OCI-LY1 (cell line): Measurements from ENCODE around the gene GPI.
"Not testable (repeated sequence)": the region's sequence is repeated elsewhere in the genome, so short reads cannot be mapped to it uniquely, and the experiment has no call there.

Experiments
- H2AFZ ChIP-seq: fragments of 200-600 bp; sonication (generic), shearing (Covaris generic); 2 replicates; pipeline ENCODE4 v1.6.0; 2014; ENCODE audit warnings: antibody characterized with exemption, mild to moderate bottlenecking, low read length
- H3F3A ChIP-seq: fragments of 200-600 bp; sonication (generic), shearing (Covaris generic); 2 replicates; pipeline ENCODE4 v1.6.0; 2014; ENCODE audit warnings: mild to moderate bottlenecking, antibody characterized with exemption, low read length, moderate library complexity; ENCODE audit not compliant: insufficient read depth
- H3K27ac ChIP-seq: fragments of 200-600 bp; sonication (generic); 2 replicates; pipeline ENCODE4 v1.5.1; 2014; ENCODE audit warnings: low read length, mixed run types, mild to moderate bottlenecking, low read depth; ENCODE audit not compliant: poor library complexity, severe bottlenecking
- H3K27me3 ChIP-seq: fragments of 200-600 bp; sonication (generic); 2 replicates; pipeline ENCODE4 v1.6.0; 2014; ENCODE audit warnings: antibody characterized with exemption, mild to moderate bottlenecking, low read length, moderate library complexity; ENCODE audit not compliant: insufficient read depth
- H3K36me3 ChIP-seq: fragments of 200-600 bp; sonication (generic); 2 replicates; pipeline ENCODE4 v1.6.1; 2014; ENCODE audit warnings: mild to moderate bottlenecking, antibody characterized with exemption, low read length, moderate library complexity, mixed read lengths; ENCODE audit not compliant: insufficient read depth
- H3K4me1 ChIP-seq: fragments of 200-600 bp; sonication (generic); 2 replicates; pipeline ENCODE4 v1.5.1; 2014; ENCODE audit warnings: mild to moderate bottlenecking, low read length, moderate library complexity; ENCODE audit not compliant: insufficient read depth, severe bottlenecking
- H3K4me2 ChIP-seq: fragments of 200-600 bp; sonication (generic), shearing (Covaris generic); 2 replicates; pipeline ENCODE4 v1.6.1; 2014; ENCODE audit warnings: low read length
- H3K4me3 ChIP-seq: fragments of 200-600 bp; sonication (generic); 2 replicates; pipeline ENCODE4 v1.5.1; 2014; ENCODE audit warnings: low read length, low read depth, mild to moderate bottlenecking, mixed read lengths; ENCODE audit not compliant: poor library complexity, severe bottlenecking
- H3K79me2 ChIP-seq: fragments of 200-600 bp; shearing (Covaris generic); 2 replicates; pipeline ENCODE4 v1.6.1; 2016; ENCODE audit warnings: mixed run types, low read length, mixed read lengths; ENCODE audit not compliant: insufficient read depth
- H3K9ac ChIP-seq: fragments of 200-600 bp; sonication (generic), shearing (Covaris generic); 2 replicates; pipeline ENCODE4 v1.6.1; 2014; ENCODE audit warnings: mild to moderate bottlenecking, low read length, mixed read lengths
- H3K9me2 ChIP-seq: fragments of 200-600 bp; sonication (generic), shearing (Covaris generic); 2 replicates; pipeline ENCODE4 v1.6.1; 2014; ENCODE audit warnings: low read depth, mild to moderate bottlenecking, low read length, mixed read lengths
- H3K9me3 ChIP-seq: fragments of 200-600 bp; shearing (Covaris generic); 2 replicates; pipeline ENCODE4 v1.6.1; 2014; ENCODE audit warnings: low read length, mixed read lengths
- H4K20me1 ChIP-seq: fragments of 200-600 bp; sonication (generic), shearing (Covaris generic); 2 replicates; pipeline ENCODE4 v1.6.0; 2016; ENCODE audit warnings: mild to moderate bottlenecking, low read length; ENCODE audit not compliant: insufficient read depth
- CTCF ChIP-seq: fragments of 200-600 bp; sonication (generic), shearing (Covaris generic); IDR thresholded peaks from 2 replicates; pipeline ENCODE4 v1.5.1; 2017; ENCODE audit warnings: mild to moderate bottlenecking, antibody characterized with exemption, low read length, moderate library complexity, mixed read lengths
- EZH2 ChIP-seq: fragments of 200-600 bp; sonication (generic), shearing (Covaris generic); IDR thresholded peaks from 2 replicates; pipeline ENCODE4 v1.8.0; 2017; ENCODE audit warnings: borderline replicate concordance, mixed run types, mild to moderate bottlenecking, antibody characterized with exemption, low read length, moderate library complexity, mixed read lengths

GPI gene

GRCh38 chr19:34367624-34367957, 2.6 kb downstream of the GPI start:
- H3K79me2 ChIP-seq, result peaks cover 14% of the 10 kb centered on the region

GRCh38 chr19:34368338-34368737, 3.3 kb downstream of the GPI start:
- Histone ChIP-seq H3K4me1 (peaks cover 25% of the 10 kb centered on the region), H3K9me3 (no peaks in the 10 kb centered on the region), H3F3A (no peaks in the 10 kb centered on the region), H4K20me1 (no peaks in the 10 kb centered on the region), H3K27ac (no peak overlapping the region), H3K27me3 (no peaks in the 10 kb centered on the region), H3K9ac (no peak overlapping the region), H3K4me3 (no peak overlapping the region), H3K36me3 (peaks cover 71% of the 10 kb centered on the region), H2AFZ (no peak overlapping the region), H3K9me2 (no peaks in the 10 kb centered on the region), H3K4me2 (no peak overlapping the region), H3K79me2 (peaks cover 14% of the 10 kb centered on the region)
- TF ChIP-seq CTCF, result no peak
- TF ChIP-seq EZH2, result no peak

More at GRCh38 chr19:34367624-34367957, 2.6 kb downstream of the GPI start:
- peak overlapping the region; percentile 97; the same call in 1 of the 2 replicates for H3K4me2 ChIP-seq
- no peak overlapping the region for H3K4me3 ChIP-seq
- no peaks in the 10 kb centered on the region for H3F3A ChIP-seq
- no peaks in the 10 kb centered on the region for H4K20me1 ChIP-seq
- no peaks in the 10 kb centered on the region for H3K9me3 ChIP-seq
- H3K27ac ChIP-seq, result no peak overlapping the region
- H2AFZ ChIP-seq, result no peak overlapping the region
- TF ChIP-seq CTCF (no peak), EZH2 (no peak)
- no peak overlapping the region; the same call in 1 of the 2 replicates for H3K9ac ChIP-seq
- peaks cover 33% of the 10 kb centered on the region for H3K4me1 ChIP-seq
- no peaks in the 10 kb centered on the region for H3K9me2 ChIP-seq
- H3K36me3 ChIP-seq, result peaks cover 70% of the 10 kb centered on the region
- H3K27me3 ChIP-seq, result no peaks in the 10 kb centered on the region

GRCh38 chr19:34369166-34369565, 4.2 kb downstream of the GPI start:
- Histone ChIP-seq H3K4me1 (peaks cover 25% of the 10 kb centered on the region), H3K36me3 (peaks cover 77% of the 10 kb centered on the region), H3K79me2 (peaks cover 14% of the 10 kb centered on the region)
- H2AFZ ChIP-seq, H3K9ac ChIP-seq, H3K27ac ChIP-seq, H4K20me1 ChIP-seq, H3K27me3 ChIP-seq, H3K9me2 ChIP-seq, H3F3A ChIP-seq, H3K4me2 ChIP-seq, H3K4me3 ChIP-seq, H3K9me3 ChIP-seq: not testable (repeated sequence)

GRCh38 chr19:34370117-34370516, 5.1 kb downstream of the GPI start:
- no peaks in the 10 kb centered on the region for H3K27me3 ChIP-seq
- H3K9me2 ChIP-seq, result no peaks in the 10 kb centered on the region
- peaks cover 14% of the 10 kb centered on the region for H3K79me2 ChIP-seq
- no peak overlapping the region for H3K27ac ChIP-seq
- no peak for TF ChIP-seq EZH2
- no peak for TF ChIP-seq CTCF
- H3K36me3 ChIP-seq, result peaks cover 86% of the 10 kb centered on the region
- H4K20me1 ChIP-seq, result no peaks in the 10 kb centered on the region
- no peak overlapping the region for H2AFZ ChIP-seq
- H3K9me3 ChIP-seq, result no peaks in the 10 kb centered on the region
- no peak overlapping the region for H3K4me3 ChIP-seq
- H3K4me1 ChIP-seq, result peaks cover 18% of the 10 kb centered on the region
- H3K9ac ChIP-seq, result no peak overlapping the region
- H3K4me2 ChIP-seq, result no peak overlapping the region
- no peaks in the 10 kb centered on the region for H3F3A ChIP-seq
